ENCODE measurements around the gene CCDC154. TPM values are rescaled to one million over a fixed set of nuclear protein-coding genes. Genes with fewer than 3 reads are reported as not detected.

Gene CCDC154
- total and polyA plus RNA-seq, 2 experiments from 2014 or later = 0.31 TPM; not detected in 1

DNA sequence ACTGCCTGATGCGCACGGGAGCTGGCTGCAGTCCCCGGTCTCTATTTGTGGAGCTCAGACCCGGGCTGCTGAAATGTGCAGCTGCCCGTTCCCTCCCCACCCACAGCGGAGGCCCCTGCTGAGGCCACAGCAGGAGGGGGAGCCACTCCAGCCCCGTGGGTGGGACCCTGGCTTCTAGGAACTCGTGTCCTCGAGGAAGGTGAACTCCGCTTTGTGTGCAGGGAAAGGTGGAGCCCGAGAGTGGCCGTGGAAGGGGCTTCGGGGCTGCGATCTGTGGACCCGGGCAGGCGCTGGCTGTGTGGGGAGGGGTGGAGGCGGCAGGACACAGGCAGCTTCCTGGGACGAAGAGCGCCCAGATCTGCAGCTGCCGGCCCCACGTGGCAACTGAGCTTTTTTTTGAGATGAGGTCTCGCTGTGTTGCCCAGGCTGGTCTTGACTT lies 2.9 kb downstream of the CCDC154 start:
- H4K20me1 ChIP-seq (replicated peaks; ENCODE audit: insufficient read depth) = no peaks in the 10 kb centered on the region
- Mint-ChIP-seq H3K4me1 (no peaks in the 10 kb centered on the region), H3K27ac (no peak overlapping the region), H3K36me3 (ENCODE audit: low read depth) (no peaks in the 10 kb centered on the region), H3K4me3 (no peak overlapping the region), H3K9me3 (no peaks in the 10 kb centered on the region), H3K27me3 (ENCODE audit: insufficient read depth, low read depth, poor library complexity) (peaks cover 2% of the 10 kb centered on the region)
- H3K9me2 ChIP-seq (ENCODE audit: insufficient read depth) = no peaks in the 10 kb centered on the region
- no peaks in the 10 kb centered on the region for H3K36me3 ChIP-seq (ENCODE audit: insufficient read depth)
- no peak overlapping the region for H2AFZ ChIP-seq
- no peak for ATAC-seq
- H3K4me3 ChIP-seq = no peak overlapping the region
- no peaks in the 10 kb centered on the region for H3K79me2 ChIP-seq (replicated peaks; ENCODE audit: insufficient read depth)
- TF ChIP-seq EZH2 (IDR thresholded peaks at IDR 0.05; ENCODE audit: low read depth, unreplicated experiment) = no peak
- no peak for TF ChIP-seq STAT1 (IDR thresholded peaks at IDR 0.05; ENCODE audit: unreplicated experiment)
- no peak for TF ChIP-seq ZNF331 (CRISPR knock-in tag; IDR thresholded peaks at IDR 0.05; ENCODE audit: low read depth)
- no peak for TF ChIP-seq JUNB (IDR thresholded peaks at IDR 0.05; ENCODE audit: unreplicated experiment)
- TF ChIP-seq ZNF114 (CRISPR knock-in tag; IDR thresholded peaks at IDR 0.05) = no peak
- no peak for TF ChIP-seq ZNF462 (CRISPR knock-in tag; IDR thresholded peaks at IDR 0.05)
- no peak for TF ChIP-seq EZH2phosphoT487 (IDR thresholded peaks at IDR 0.05; ENCODE audit: unreplicated experiment)
- TF ChIP-seq, protein P1, sequence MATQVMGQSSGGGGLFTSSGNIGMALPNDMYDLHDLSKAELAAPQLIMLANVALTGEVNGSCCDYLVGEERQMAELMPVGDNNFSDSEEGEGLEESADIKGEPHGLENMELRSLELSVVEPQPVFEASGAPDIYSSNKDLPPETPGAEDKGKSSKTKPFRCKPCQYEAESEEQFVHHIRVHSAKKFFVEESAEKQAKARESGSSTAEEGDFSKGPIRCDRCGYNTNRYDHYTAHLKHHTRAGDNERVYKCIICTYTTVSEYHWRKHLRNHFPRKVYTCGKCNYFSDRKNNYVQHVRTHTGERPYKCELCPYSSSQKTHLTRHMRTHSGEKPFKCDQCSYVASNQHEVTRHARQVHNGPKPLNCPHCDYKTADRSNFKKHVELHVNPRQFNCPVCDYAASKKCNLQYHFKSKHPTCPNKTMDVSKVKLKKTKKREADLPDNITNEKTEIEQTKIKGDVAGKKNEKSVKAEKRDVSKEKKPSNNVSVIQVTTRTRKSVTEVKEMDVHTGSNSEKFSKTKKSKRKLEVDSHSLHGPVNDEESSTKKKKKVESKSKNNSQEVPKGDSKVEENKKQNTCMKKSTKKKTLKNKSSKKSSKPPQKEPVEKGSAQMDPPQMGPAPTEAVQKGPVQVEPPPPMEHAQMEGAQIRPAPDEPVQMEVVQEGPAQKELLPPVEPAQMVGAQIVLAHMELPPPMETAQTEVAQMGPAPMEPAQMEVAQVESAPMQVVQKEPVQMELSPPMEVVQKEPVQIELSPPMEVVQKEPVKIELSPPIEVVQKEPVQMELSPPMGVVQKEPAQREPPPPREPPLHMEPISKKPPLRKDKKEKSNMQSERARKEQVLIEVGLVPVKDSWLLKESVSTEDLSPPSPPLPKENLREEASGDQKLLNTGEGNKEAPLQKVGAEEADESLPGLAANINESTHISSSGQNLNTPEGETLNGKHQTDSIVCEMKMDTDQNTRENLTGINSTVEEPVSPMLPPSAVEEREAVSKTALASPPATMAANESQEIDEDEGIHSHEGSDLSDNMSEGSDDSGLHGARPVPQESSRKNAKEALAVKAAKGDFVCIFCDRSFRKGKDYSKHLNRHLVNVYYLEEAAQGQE (IDR thresholded peaks at IDR 0.05; ENCODE audit: unreplicated experiment) = no peak
- no peak for TF ChIP-seq CTCF (conservative IDR thresholded peaks at IDR 0.05; ENCODE audit: low read depth in 2 of 2)
- no peak for TF ChIP-seq POLR2AphosphoS5 (IDR thresholded peaks at IDR 0.05; ENCODE audit: low read depth)
- TF ChIP-seq, protein P2, sequence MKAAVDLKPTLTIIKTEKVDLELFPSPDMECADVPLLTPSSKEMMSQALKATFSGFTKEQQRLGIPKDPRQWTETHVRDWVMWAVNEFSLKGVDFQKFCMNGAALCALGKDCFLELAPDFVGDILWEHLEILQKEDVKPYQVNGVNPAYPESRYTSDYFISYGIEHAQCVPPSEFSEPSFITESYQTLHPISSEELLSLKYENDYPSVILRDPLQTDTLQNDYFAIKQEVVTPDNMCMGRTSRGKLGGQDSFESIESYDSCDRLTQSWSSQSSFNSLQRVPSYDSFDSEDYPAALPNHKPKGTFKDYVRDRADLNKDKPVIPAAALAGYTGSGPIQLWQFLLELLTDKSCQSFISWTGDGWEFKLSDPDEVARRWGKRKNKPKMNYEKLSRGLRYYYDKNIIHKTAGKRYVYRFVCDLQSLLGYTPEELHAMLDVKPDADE (IDR thresholded peaks at IDR 0.05) = no peak
- no peak for TF ChIP-seq CREB1 (CRISPR knock-in tag; IDR thresholded peaks at IDR 0.05; ENCODE audit: low read depth)
- TF ChIP-seq NANOG (IDR thresholded peaks at IDR 0.05; ENCODE audit: borderline replicate concordance) = no peak
- H3K27ac ChIP-seq (ENCODE audit: low read depth) = no peak overlapping the region
- H3F3A ChIP-seq (replicated peaks; ENCODE audit: low read depth) = no peaks in the 10 kb centered on the region
- no peak for DNase-seq (ENCODE audit: low spot score)
- no peaks in the 10 kb centered on the region for H3K27me3 ChIP-seq (ENCODE audit: insufficient read depth)
- H3K4me1 ChIP-seq (ENCODE audit: insufficient read depth) = no peaks in the 10 kb centered on the region
- no peak overlapping the region for H3K4me2 ChIP-seq

Measured in GM23338 (cell line).